Liver (tissue), 3 donors: ENCODE measurements around the gene ABCC11.

Experiments used
- ATF3 ChIP-seq: IDR thresholded peaks from 2 replicates; pipeline ENCODE4 v1.6.1; 2016; ENCODE audit warnings: antibody characterized with exemption
- EGR1 ChIP-seq, 2 donors: IDR thresholded peaks; 2 replicates each; pipeline ENCODE4 v1.6.1; 2016 to 2018; ENCODE audit warnings: antibody characterized with exemption in 2 of 2, low read depth in 2 of 2
- FOXA1 ChIP-seq: IDR thresholded peaks from 2 replicates; pipeline ENCODE4 v1.6.1; 2016; ENCODE audit warnings: antibody characterized with exemption
- GABPA ChIP-seq, 2 donors: IDR thresholded peaks in 1 of 2; conservative IDR thresholded peaks in 1 of 2; 2 replicates each; pipeline ENCODE4 v1.6.1; 2016; ENCODE audit warnings: antibody characterized with exemption in 2 of 2, mild to moderate bottlenecking in 1 of 2, moderate library complexity in 1 of 2
- HNF4A ChIP-seq, 2 donors: conservative IDR thresholded peaks; 2 replicates each; pipeline ENCODE4 v1.6.1; 2016; ENCODE audit warnings: antibody characterized with exemption in 2 of 2, mild to moderate bottlenecking in 2 of 2
- HNF4G ChIP-seq: IDR thresholded peaks from 2 replicates; pipeline ENCODE4 v1.6.1; 2016; ENCODE audit warnings: antibody characterized with exemption
- NR2F2 ChIP-seq: IDR thresholded peaks from 2 replicates; pipeline ENCODE4 v1.6.1; 2016; ENCODE audit warnings: antibody characterized with exemption
- REST ChIP-seq: IDR thresholded peaks from 2 replicates; pipeline ENCODE4 v1.6.1; 2016; ENCODE audit warnings: antibody characterized with exemption, mild to moderate bottlenecking
- RXRA ChIP-seq, 2 donors: IDR thresholded peaks; 2 replicates each; pipeline ENCODE4 v1.6.1; 2017 to 2018; ENCODE audit warnings: antibody characterized with exemption in 2 of 2, mild to moderate bottlenecking in 1 of 2
- SP1 ChIP-seq: IDR thresholded peaks from 2 replicates; pipeline ENCODE4 v1.6.1; 2018; ENCODE audit warnings: antibody characterized with exemption, mild to moderate bottlenecking
- TAF1 ChIP-seq: conservative IDR thresholded peaks from 2 replicates; pipeline ENCODE4 v1.6.1; 2016; ENCODE audit warnings: antibody characterized with exemption, mild to moderate bottlenecking
- YY1 ChIP-seq: IDR thresholded peaks from 2 replicates; pipeline ENCODE4 v1.6.1; 2016; ENCODE audit warnings: antibody characterized with exemption, mild to moderate bottlenecking
- TF ChIP-seq, protein P1 (sequence below): fragments of 150-350 bp; IDR thresholded peaks from 2 replicates; pipeline ENCODE4 v1.5.1; 2017; ENCODE audit warnings: improper control_type of control experiment, low read depth, low read length; ENCODE audit not compliant: missing input control
- TF ChIP-seq, protein P2 (sequence below): IDR thresholded peaks from 2 replicates; pipeline ENCODE4 v1.6.1; 2016; ENCODE audit warnings: antibody characterized with exemption
- donor health status: healthy.
- donor health status: healthy.

DNA sequence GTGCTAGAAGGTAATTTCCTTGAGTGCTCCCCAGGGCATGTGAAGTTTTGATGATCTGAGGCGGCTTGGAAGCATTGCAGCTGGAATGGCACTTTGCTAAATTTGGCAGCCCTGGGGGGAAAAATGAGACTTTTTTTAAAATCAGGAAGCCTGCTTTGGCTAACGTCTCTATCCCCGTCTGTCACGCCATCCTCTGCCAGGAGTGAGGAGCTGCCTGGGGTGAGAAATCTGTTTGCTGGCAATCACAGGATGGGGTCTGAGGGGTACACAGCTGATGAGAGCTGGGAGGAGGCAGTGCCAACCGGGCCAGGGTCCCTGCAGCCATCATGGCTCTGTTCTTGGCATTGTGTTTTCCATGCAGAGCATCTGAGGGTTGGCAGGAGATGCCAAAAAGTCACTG, 93.6 kb downstream of the ABCC11 start:
- TF ChIP-seq, protein P1, sequence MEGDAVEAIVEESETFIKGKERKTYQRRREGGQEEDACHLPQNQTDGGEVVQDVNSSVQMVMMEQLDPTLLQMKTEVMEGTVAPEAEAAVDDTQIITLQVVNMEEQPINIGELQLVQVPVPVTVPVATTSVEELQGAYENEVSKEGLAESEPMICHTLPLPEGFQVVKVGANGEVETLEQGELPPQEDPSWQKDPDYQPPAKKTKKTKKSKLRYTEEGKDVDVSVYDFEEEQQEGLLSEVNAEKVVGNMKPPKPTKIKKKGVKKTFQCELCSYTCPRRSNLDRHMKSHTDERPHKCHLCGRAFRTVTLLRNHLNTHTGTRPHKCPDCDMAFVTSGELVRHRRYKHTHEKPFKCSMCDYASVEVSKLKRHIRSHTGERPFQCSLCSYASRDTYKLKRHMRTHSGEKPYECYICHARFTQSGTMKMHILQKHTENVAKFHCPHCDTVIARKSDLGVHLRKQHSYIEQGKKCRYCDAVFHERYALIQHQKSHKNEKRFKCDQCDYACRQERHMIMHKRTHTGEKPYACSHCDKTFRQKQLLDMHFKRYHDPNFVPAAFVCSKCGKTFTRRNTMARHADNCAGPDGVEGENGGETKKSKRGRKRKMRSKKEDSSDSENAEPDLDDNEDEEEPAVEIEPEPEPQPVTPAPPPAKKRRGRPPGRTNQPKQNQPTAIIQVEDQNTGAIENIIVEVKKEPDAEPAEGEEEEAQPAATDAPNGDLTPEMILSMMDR, result no peak
- no peak for TF ChIP-seq TAF1
- TF ChIP-seq FOXA1, result no peak
- no peak for TF ChIP-seq NR2F2
- no peak for TF ChIP-seq REST
- no peak for TF ChIP-seq RXRA (IDR thresholded peaks at IDR 0.05)
- no peak for TF ChIP-seq EGR1 (IDR thresholded peaks at IDR 0.05; ENCODE audit: low read depth in 2 of 2)
- no peak for TF ChIP-seq YY1
- TF ChIP-seq HNF4A (conservative IDR thresholded peaks at IDR 0.05), result no peak
- no peak for TF ChIP-seq GABPA (IDR thresholded peaks at IDR 0.05 in 1 of 2, conservative IDR thresholded peaks at IDR 0.05 in 1 of 2)
- TF ChIP-seq HNF4G, result no peak
- TF ChIP-seq, protein P2, sequence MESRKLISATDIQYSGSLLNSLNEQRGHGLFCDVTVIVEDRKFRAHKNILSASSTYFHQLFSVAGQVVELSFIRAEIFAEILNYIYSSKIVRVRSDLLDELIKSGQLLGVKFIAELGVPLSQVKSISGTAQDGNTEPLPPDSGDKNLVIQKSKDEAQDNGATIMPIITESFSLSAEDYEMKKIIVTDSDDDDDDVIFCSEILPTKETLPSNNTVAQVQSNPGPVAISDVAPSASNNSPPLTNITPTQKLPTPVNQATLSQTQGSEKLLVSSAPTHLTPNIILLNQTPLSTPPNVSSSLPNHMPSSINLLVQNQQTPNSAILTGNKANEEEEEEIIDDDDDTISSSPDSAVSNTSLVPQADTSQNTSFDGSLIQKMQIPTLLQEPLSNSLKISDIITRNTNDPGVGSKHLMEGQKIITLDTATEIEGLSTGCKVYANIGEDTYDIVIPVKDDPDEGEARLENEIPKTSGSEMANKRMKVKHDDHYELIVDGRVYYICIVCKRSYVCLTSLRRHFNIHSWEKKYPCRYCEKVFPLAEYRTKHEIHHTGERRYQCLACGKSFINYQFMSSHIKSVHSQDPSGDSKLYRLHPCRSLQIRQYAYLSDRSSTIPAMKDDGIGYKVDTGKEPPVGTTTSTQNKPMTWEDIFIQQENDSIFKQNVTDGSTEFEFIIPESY, result no peak
- no peak for TF ChIP-seq ATF3
- no peak for TF ChIP-seq SP1
